ENCODE measurements around the gene SLC12A4.
A peak's percentile ranks its signal among the peaks of the same experiment; 100 is the strongest.
"Not testable (repeated sequence)": the region's sequence is repeated elsewhere in the genome, so short reads cannot be mapped to it uniquely, and the experiment has no call there.

Gene SLC12A4

GRCh38 chr16:67998779-67999688 is 30.6 kb upstream of the SLC12A4 start, which contains the start of gene DPEP2:
Gene DPEP2 (minus strand): TSS chr16:67999484. CDS start chr16:67993212, 6,272 bp downstream.
- H3K9ac ChIP-seq (ENCODE audit: low read length in 2 of 2); H3K9me3 ChIP-seq (ENCODE audit: control insufficient read depth in 2 of 2, low read length in 2 of 2); H3K4me1 ChIP-seq (ENCODE audit: control insufficient read depth, insufficient read depth, low read length); H3K27ac ChIP-seq (ENCODE audit: low read length); H3K36me3 ChIP-seq (ENCODE audit: control insufficient read depth in 2 of 2, insufficient read depth in 2 of 2, low read length in 2 of 2); H3K27me3 ChIP-seq (ENCODE audit: control insufficient read depth in 1 of 2, insufficient read depth in 2 of 2, low read length in 2 of 2): not testable (repeated sequence)
- peak within 1 kb of the TSS in 1 of 2 donors; percentile 15 for H3K4me3 ChIP-seq (ENCODE audit: low read length in 2 of 2)

- not testable (repeated sequence) for H3K27ac ChIP-seq (ENCODE audit: low read length)
These were observed 29.9 kb upstream of the SLC12A4 start for GRCh38 chr16:67998231-67998778.

GRCh38 chr16:67996666-67997065 is 28.2 kb upstream of the SLC12A4 start:
- H3K4me1 ChIP-seq (ENCODE audit: control insufficient read depth, insufficient read depth, low read length): peaks cover 10% of the 10 kb centered on the region
- no peak overlapping the region for H3K9ac ChIP-seq (ENCODE audit: low read length in 2 of 2)
- no peaks in the 10 kb centered on the region for H3K36me3 ChIP-seq (ENCODE audit: control insufficient read depth in 2 of 2, insufficient read depth in 2 of 2, low read length in 2 of 2)

More at GRCh38 chr16:67998231-67998778, 29.9 kb upstream of the SLC12A4 start:
- not testable (repeated sequence) for H3K4me1 ChIP-seq (ENCODE audit: control insufficient read depth, insufficient read depth, low read length); H3K9me3 ChIP-seq (ENCODE audit: control insufficient read depth in 2 of 2, low read length in 2 of 2); H3K36me3 ChIP-seq (ENCODE audit: control insufficient read depth in 2 of 2, insufficient read depth in 2 of 2, low read length in 2 of 2); H3K4me3 ChIP-seq (ENCODE audit: low read length in 2 of 2); H3K27me3 ChIP-seq (ENCODE audit: control insufficient read depth in 1 of 2, insufficient read depth in 2 of 2, low read length in 2 of 2); H3K9ac ChIP-seq (ENCODE audit: low read length in 2 of 2)

GRCh38 chr16:67995423-67995822 is 27.0 kb upstream of the SLC12A4 start:
- Histone ChIP-seq H3K27ac (ENCODE audit: low read length) (no peak overlapping the region), H3K4me1 (ENCODE audit: control insufficient read depth, insufficient read depth, low read length) (peaks cover 10% of the 10 kb centered on the region), H3K4me3 (ENCODE audit: low read length in 2 of 2) (no peak overlapping the region), H3K27me3 (ENCODE audit: control insufficient read depth in 1 of 2, insufficient read depth in 2 of 2, low read length in 2 of 2) (no peaks in the 10 kb centered on the region), H3K36me3 (ENCODE audit: control insufficient read depth in 2 of 2, insufficient read depth in 2 of 2, low read length in 2 of 2) (no peaks in the 10 kb centered on the region), H3K9me3 (ENCODE audit: control insufficient read depth in 2 of 2, low read length in 2 of 2) (no peaks in the 10 kb centered on the region), H3K9ac (ENCODE audit: low read length in 2 of 2) (no peak overlapping the region)

More at GRCh38 chr16:67996666-67997065, 28.2 kb upstream of the SLC12A4 start:
- no peaks in the 10 kb centered on the region for H3K27me3 ChIP-seq (ENCODE audit: control insufficient read depth in 1 of 2, insufficient read depth in 2 of 2, low read length in 2 of 2)
- no peaks in the 10 kb centered on the region for H3K9me3 ChIP-seq (ENCODE audit: control insufficient read depth in 2 of 2, low read length in 2 of 2)
- H3K4me3 ChIP-seq (ENCODE audit: low read length in 2 of 2): no peak overlapping the region
- H3K27ac ChIP-seq (ENCODE audit: low read length): no peak overlapping the region

- not testable (repeated sequence) for H3K27me3 ChIP-seq (ENCODE audit: control insufficient read depth in 1 of 2, insufficient read depth in 2 of 2, low read length in 2 of 2); H3K9ac ChIP-seq (ENCODE audit: low read length in 2 of 2); H3K4me1 ChIP-seq (ENCODE audit: control insufficient read depth, insufficient read depth, low read length); H3K36me3 ChIP-seq (ENCODE audit: control insufficient read depth in 2 of 2, insufficient read depth in 2 of 2, low read length in 2 of 2); H3K9me3 ChIP-seq (ENCODE audit: control insufficient read depth in 2 of 2, low read length in 2 of 2); H3K27ac ChIP-seq (ENCODE audit: low read length)
- peak overlapping the region in 1 of 2 donors; percentile 69 for H3K4me3 ChIP-seq (ENCODE audit: low read length in 2 of 2)
These were observed 25.6 kb upstream of the SLC12A4 start for GRCh38 chr16:67994040-67994408.

- no peaks in the 10 kb centered on the region for H3K36me3 ChIP-seq (ENCODE audit: control insufficient read depth in 2 of 2, insufficient read depth in 2 of 2, low read length in 2 of 2)
- peak overlapping the region; percentile 25 to 69 for H3K4me3 ChIP-seq (ENCODE audit: low read length in 2 of 2)
- peaks cover 10% of the 10 kb centered on the region for H3K4me1 ChIP-seq (ENCODE audit: control insufficient read depth, insufficient read depth, low read length)
- no peaks in the 10 kb centered on the region for H3K27me3 ChIP-seq (ENCODE audit: control insufficient read depth in 1 of 2, insufficient read depth in 2 of 2, low read length in 2 of 2)
- H3K9me3 ChIP-seq (ENCODE audit: control insufficient read depth in 2 of 2, low read length in 2 of 2): no peaks in the 10 kb centered on the region
- H3K9ac ChIP-seq (ENCODE audit: low read length in 2 of 2): peak overlapping the region; percentile 58 to 68
- H3K27ac ChIP-seq (ENCODE audit: low read length): no peak overlapping the region
These were observed 25.0 kb upstream of the SLC12A4 start for GRCh38 chr16:67993207-67994039.

- Histone ChIP-seq H3K4me3 (ENCODE audit: low read length in 2 of 2) (peak overlapping the region in 1 of 2 donors; percentile 69), H3K9me3 (ENCODE audit: control insufficient read depth in 2 of 2, low read length in 2 of 2) (no peaks in the 10 kb centered on the region), H3K36me3 (ENCODE audit: control insufficient read depth in 2 of 2, insufficient read depth in 2 of 2, low read length in 2 of 2) (no peaks in the 10 kb centered on the region), H3K27ac (ENCODE audit: low read length) (no peak overlapping the region), H3K4me1 (ENCODE audit: control insufficient read depth, insufficient read depth, low read length) (peaks cover 10% of the 10 kb centered on the region), H3K9ac (ENCODE audit: low read length in 2 of 2) (no peak overlapping the region), H3K27me3 (ENCODE audit: control insufficient read depth in 1 of 2, insufficient read depth in 2 of 2, low read length in 2 of 2) (no peaks in the 10 kb centered on the region)
These were observed 24.3 kb upstream of the SLC12A4 start for GRCh38 chr16:67992661-67993206.

GRCh38 chr16:67990018-67990386 is 21.6 kb upstream of the SLC12A4 start:
- no peak overlapping the region for H3K9ac ChIP-seq (ENCODE audit: low read length in 2 of 2)

GRCh38 chr16:67989322-67990017 is 21.0 kb upstream of the SLC12A4 start:
- Histone ChIP-seq H3K9ac (ENCODE audit: low read length in 2 of 2) (no peak overlapping the region), H3K9me3 (ENCODE audit: control insufficient read depth in 2 of 2, low read length in 2 of 2) (no peaks in the 10 kb centered on the region), H3K36me3 (ENCODE audit: control insufficient read depth in 2 of 2, insufficient read depth in 2 of 2, low read length in 2 of 2) (no peaks in the 10 kb centered on the region), H3K27ac (ENCODE audit: low read length) (no peak overlapping the region), H3K4me1 (ENCODE audit: control insufficient read depth, insufficient read depth, low read length) (peaks cover 10% of the 10 kb centered on the region), H3K4me3 (ENCODE audit: low read length in 2 of 2) (no peak overlapping the region), H3K27me3 (ENCODE audit: control insufficient read depth in 1 of 2, insufficient read depth in 2 of 2, low read length in 2 of 2) (no peaks in the 10 kb centered on the region)

More at GRCh38 chr16:67990018-67990386, 21.6 kb upstream of the SLC12A4 start:
- H3K9me3 ChIP-seq (ENCODE audit: control insufficient read depth in 2 of 2, low read length in 2 of 2): no peaks in the 10 kb centered on the region
- peaks cover 10% of the 10 kb centered on the region for H3K4me1 ChIP-seq (ENCODE audit: control insufficient read depth, insufficient read depth, low read length)
- H3K36me3 ChIP-seq (ENCODE audit: control insufficient read depth in 2 of 2, insufficient read depth in 2 of 2, low read length in 2 of 2): no peaks in the 10 kb centered on the region
- no peak overlapping the region for H3K4me3 ChIP-seq (ENCODE audit: low read length in 2 of 2)
- H3K27me3 ChIP-seq (ENCODE audit: control insufficient read depth in 1 of 2, insufficient read depth in 2 of 2, low read length in 2 of 2): no peaks in the 10 kb centered on the region
- H3K27ac ChIP-seq (ENCODE audit: low read length): no peak overlapping the region

GRCh38 chr16:67988675-67989074 is 20.2 kb upstream of the SLC12A4 start:
- Histone ChIP-seq H3K4me3 (ENCODE audit: low read length in 2 of 2) (no peak overlapping the region), H3K4me1 (ENCODE audit: control insufficient read depth, insufficient read depth, low read length) (peaks cover 8% of the 10 kb centered on the region), H3K9me3 (ENCODE audit: control insufficient read depth in 2 of 2, low read length in 2 of 2) (no peaks in the 10 kb centered on the region), H3K27ac (ENCODE audit: low read length) (no peak overlapping the region), H3K36me3 (ENCODE audit: control insufficient read depth in 2 of 2, insufficient read depth in 2 of 2, low read length in 2 of 2) (no peaks in the 10 kb centered on the region), H3K9ac (ENCODE audit: low read length in 2 of 2) (no peak overlapping the region), H3K27me3 (ENCODE audit: control insufficient read depth in 1 of 2, insufficient read depth in 2 of 2, low read length in 2 of 2) (no peaks in the 10 kb centered on the region)
